ENCODE results near the gene IL23A.

- TF ChIP-seq GATAD2B (conservative IDR thresholded peaks at IDR 0.05; ENCODE audit: low read depth) (no peak), POLR2A (IDR thresholded peaks at IDR 0.05; ENCODE audit: low read depth, low read length) (no peak), BACH1 (IDR thresholded peaks at IDR 0.05; ENCODE audit: borderline replicate concordance) (no peak), BHLHE40 (IDR thresholded peaks at IDR 0.05; ENCODE audit: borderline replicate concordance in 1 of 2, low read depth in 2 of 2, low read length in 1 of 2) (no peak)
These were observed 39.3 kb upstream of the IL23A start for GRCh38 chr12:56299308-56299852.
